GM19324 (cell line): ENCODE results near the gene SAMD4A.

Source experiments
- ATAC-seq: cut with Tn5 transposase; IDR thresholded peaks from one replicate; pipeline ENCODE4 v1.9.1; 2021; ENCODE audit warnings: mild to moderate bottlenecking, moderate library complexity; ENCODE audit not compliant: unreplicated experiment, low FRiP score

SAMD4A gene

DNA sequence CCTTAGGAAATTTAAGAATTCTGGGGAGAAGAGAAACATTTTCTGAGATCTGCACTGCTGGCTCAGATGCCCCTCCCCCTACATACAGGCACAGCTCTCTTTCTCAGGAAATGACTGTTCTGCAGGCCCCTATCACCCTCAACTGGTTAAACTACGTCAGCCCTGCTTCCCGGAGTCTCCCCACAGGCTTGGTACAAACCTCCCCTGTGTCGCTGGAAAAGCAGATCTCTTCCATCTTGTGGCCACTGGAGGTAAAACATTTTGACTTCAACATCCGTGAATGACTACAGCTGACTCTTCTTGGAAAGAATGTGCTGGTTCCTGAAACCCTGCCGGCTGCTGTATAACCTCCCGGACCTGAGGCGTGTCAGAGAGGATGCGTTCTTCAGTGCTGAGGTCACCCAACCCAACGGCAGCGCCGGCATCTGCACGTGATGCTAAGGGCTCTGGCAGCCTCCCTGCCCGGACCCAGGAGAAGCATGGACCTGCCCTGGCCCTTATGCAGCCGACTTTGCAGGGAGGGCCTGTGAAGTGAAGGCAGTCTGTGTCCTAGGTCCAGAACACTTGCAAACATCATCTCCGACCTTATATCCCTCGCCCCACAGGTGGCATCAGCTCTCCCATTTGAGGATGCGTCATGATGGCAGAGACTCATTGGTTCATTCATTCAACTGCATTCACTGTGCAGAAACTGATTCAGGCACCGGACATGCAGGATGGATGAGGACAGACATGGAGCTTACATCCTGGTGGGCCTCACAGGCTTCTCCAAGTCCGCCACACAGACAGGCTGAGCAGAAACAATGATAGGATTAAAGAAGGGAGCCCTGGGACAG lies 206.5 kb downstream of the SAMD4A start:
- ATAC-seq, result peak; percentile 3

DNA sequence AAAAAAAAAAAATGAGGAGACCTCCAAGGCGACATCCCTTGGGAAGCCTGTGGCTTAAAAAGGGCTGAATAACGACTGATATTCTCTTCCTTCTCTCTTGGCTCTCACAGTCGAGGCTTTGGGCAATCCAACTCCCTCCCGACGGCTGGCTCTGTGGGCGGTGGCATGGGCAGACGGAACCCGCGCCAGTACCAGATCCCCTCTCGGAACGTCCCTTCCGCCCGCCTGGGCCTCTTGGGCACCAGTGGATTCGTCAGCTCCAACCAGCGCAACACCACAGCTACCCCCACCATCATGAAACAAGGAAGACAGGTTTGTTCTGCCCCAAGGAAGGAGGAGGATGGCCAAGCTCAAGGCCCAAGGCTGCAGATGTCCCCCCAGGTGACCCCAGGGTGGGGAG lies 207.9 kb downstream of the SAMD4A start:
- no peak for ATAC-seq

DNA sequence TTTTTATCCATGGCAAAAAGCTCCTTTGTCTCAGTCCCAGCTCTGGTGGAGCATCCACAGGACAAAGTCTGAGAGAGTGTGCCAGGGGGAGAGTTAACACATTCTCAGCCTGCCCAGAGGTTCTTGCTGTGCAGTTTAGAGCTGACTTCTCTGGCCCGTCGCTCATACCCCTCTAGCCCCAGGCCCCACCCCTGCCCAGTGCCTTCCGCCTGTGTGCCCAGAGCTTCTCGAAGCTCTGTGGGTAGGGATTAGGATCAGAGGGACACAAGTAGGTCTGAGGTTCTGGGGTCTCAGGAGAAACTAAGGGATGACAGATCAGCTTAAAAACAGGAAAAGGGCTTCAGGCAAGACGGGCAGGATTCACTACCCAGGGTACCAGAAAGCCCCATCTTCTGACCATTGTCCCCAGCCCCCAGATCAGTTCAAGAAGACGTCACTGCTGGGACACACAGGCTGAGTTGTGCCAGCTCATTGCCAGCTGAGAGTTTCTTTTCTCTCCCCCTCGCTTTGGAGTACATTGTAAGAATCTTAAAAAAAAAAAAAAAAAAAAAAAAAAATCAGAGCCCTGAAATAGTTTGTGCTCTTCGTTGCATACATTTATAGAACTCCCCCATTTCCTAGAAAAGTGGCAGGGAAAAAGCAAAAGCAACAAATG lies 208.7 kb downstream of the SAMD4A start:
- ATAC-seq, result no peak

DNA sequence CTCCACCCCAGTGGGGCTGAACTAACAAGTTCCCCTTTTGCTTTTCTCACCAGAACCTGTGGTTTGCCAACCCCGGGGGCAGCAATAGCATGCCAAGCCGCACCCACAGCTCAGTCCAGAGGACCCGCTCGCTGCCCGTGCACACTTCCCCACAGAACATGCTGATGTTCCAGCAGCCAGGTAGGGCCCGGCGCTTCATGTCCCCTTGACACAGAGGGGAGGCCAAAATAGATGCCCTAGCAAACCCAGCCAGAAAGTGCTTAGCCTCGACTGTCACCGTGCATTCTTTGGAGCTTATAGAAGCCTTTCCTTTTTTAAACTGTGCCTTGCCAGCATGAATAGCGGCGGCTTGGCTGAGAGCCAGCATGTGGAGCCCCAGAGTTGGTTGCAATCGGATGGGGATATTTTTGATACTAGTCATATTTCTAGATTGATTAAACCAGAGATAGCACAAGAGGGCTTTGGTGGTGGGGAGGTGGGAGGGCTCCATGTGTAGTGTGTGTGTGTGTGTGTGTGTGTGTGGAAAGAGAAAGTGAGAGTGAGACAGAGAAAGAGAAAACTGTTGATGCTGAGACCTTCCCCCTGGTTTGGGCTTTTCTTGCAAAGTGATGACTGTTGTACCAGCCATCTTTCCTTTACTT lies 209.6 kb downstream of the SAMD4A start:
- ATAC-seq, result no peak

DNA sequence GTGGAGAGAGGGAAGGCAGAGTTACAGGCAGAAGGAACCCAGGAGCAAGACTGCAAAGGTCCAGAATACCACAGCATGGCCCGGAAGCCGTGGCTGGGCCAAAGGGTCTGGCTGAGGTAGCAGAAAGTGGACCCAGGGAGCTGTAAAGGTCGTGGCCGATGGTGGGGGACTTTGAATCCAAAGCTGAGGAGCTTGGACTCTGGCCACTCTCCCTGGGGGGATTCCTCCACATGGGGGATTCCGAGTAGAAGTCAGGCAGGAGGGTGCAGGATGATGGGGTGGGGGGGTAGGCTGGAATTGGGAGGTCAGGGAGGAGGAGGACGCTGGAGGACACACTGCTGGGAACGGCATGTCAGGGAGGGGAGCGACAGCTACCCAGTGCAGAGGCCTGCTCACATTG lies 210.5 kb downstream of the SAMD4A start:
- ATAC-seq, result no peak

DNA sequence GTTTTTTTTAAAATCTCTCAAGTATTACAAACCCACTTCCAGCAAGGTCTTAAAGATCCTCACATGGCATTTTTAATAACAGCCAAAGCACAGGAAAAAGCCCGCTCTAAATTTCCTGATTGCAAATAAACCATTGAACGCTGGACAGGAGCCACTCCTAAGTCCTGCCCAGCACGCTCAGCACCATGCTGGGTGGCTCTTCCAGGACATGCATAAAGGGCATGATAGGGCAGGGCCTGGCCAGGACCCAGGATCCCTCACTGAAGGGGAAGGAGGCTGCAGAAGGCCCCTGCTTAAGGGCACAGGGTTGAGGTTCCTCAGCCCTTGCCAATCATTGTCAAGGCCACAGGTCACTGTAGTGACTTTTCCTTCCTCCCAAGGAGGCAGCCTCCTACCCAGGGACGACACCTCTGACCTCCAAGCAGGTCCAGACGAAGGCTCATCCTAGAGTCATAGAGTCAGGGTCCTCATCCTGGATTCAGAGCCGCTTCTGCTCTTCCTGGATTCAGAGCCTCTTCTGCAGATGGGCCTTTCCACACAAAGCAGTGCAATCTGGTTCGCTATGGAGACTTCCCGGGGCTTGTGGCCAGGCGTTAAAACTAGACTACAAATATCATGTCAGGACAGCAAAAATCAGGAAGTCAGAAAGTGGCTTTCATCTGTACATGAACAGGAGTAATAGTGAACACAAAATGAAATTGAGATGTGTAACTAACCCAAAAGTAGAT lies 211.9 kb downstream of the SAMD4A start:
- no peak for ATAC-seq

DNA sequence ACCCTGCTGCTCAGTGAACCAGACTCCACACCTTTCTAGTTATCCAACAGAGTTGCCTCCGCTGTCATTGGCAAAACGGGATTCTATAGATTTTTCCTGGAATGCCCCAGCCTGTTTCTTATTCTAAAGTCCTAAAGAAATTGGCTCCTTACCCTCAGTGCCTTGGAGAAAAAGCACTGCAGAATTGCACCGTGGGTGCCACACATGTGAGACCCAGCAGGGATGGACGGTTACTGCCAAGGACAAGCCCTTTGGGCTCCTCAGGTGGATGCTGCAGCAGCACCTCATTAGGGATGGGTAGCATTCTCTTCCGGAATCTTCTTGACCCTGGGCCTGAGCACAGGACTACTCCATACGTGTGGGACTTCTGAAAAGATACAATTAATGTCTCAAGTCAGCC lies 214.2 kb downstream of the SAMD4A start:
- ATAC-seq, result no peak

DNA sequence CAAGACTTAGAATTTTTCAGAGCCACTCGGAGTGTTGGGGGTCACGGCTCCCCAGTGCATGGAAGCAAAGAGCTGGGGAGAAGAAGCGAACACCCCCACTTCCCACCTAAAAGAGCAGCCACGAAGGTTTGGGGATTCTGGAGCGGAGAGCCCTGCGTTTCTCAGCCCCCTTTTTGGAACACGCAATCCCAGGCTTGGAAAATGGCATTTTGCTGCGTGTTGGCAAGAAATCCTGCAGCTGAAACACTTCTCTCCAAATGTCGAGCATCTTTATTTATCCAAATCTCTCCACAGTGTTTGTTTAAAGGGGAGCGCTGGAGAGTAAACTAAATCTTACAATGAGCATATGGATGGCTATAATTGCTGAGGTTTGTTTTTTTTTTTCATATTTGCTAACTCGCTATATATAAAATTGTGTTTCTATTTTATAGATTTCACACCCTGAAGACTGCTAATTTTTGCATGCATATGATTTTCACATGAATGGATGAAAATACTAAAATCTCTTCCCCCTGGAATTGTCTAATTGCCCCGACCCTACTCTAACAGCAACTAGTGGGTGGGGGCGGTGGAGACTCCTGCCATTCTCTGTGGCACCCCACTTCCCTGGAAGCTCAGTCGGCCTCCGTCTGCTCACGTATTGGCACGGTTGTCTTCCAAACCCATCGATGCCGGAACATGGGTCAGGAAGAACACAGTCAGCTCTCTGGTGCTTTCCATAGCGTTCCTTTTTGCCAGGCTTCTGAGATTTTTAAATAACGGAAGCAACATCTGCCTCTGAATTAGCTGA lies 215.2 kb downstream of the SAMD4A start:
- ATAC-seq, result no peak

DNA sequence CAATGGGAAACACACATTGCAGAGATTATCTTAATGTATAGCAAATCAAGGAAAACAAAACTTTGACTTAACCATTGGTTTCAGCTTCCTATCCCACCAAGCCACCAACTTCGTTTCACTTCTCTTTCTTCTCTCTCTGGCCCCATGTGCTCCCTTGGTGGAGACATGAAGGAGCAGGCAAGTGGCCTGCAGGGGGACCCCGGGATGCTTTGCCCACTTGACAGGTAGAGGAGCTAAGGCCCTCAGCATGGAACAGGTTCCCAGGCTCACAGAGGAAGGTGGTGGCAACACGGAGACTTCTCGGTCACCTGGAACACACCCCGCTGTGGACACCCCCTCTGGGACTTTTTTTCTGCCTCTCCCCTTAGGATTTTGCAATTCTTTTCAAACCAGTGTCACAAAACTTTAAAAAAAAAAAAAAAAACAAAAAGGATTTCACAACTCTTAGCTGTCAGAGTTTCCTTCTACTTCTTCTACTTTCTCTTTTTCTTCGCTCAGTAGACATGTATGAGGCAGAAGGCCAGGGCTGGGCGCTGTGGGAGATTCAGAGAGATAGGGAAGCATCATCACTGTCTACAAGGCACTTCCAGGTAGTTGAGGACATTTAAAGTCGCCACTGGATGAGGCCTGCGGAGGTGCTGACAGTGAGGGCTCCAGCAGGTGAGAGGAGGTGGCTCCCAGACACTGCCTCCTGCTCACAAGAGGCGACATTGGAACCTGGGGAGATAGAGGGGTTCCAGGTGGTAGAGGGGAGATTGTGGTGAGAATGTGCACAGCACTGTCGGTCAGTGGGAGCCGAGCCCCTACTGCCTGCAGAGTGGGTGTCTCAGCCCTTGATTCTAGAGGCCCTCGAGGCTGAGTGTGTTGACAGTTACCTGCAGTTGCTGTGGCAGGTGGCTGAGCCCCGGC lies 216.1 kb downstream of the SAMD4A start:
- ATAC-seq, result peak; percentile 69

DNA sequence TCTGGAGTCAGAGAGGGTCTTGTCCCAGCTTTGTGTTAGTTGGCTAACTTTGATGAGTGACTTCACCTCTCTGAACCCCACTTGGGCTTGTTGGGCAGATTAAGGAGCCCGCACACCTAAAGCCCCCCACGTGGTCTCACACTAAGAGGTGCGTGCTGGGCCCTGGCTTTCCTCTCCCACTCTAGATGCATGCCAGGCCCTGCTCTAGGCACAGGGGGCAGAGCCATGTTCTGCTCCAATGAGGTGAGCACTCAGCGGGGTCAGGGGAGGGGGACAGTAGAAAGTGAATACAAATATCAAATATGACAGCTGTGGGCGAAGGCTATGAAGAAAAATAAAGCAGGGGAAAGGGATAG lies 216.7 kb downstream of the SAMD4A start:
- no peak for ATAC-seq

DNA sequence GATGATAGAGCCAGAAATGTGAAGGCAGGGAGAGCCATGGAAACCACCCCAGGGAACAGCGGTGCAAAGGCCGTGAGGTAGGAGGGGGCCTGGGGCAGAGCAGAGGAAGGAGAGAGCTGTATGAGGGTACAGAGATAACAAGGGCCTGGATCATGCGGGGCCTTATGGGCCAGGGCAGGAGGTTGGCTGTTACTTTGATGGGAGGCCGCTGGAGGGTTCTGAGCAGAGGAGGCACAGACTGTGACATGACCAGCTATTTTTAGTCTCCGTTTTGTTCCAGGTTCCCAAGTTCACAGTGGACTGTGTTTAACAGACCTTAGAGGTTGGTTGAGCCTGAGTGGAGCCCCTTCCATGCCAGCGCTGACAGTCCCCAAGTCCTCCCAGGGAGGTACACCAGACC lies 217.1 kb downstream of the SAMD4A start:
- no peak for ATAC-seq

DNA sequence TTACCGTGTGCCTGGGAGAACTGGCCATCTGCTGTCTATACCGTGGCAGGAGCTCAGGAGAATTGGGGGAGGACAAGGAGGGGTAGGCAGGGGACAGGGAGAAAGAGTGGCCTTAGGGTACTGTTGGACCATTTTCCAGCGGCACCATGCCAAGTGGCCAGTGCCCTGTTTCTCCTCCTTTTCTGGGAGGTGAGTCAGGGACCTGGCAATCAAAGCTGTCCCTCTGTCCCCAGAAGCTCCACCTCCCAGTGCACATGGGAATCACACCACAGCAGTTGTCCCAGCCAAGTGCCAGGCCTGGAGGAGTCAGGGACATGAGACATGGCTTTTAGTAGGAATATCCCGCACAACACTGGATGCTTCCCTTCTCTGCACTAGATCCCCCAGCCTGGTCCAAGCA lies 217.7 kb downstream of the SAMD4A start:
- ATAC-seq, result no peak

DNA sequence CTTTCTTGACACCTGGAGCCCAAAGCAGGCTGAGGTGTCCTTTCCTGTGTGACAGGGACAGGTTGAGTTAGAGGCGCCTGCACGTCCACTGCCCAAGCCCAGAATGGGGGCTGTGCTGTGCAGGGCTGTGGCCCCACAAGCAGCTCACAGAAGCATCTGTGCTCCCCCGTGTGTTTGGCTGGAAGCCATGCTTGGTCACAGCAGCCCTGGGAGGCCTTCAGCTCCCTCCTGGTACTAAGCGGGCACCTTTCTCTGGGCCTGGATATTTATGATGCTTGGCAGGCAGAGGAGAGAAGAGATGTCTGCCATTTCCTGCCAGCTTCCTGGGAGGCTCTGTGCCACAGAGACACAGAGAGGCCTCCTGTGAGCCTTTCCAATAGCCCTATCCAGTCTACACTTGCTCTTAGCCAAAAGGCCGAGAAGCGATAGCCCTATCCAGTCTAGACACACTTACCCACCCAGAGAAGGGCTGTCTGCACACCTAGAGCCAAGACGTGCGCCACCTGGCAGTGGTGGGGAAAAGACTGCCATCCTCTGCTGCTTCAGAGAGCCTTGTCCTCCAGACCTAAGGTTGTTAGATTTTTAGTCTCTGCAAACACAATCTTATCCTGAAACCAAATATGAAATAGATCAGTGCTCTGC lies 218.3 kb downstream of the SAMD4A start:
- no peak for ATAC-seq

DNA sequence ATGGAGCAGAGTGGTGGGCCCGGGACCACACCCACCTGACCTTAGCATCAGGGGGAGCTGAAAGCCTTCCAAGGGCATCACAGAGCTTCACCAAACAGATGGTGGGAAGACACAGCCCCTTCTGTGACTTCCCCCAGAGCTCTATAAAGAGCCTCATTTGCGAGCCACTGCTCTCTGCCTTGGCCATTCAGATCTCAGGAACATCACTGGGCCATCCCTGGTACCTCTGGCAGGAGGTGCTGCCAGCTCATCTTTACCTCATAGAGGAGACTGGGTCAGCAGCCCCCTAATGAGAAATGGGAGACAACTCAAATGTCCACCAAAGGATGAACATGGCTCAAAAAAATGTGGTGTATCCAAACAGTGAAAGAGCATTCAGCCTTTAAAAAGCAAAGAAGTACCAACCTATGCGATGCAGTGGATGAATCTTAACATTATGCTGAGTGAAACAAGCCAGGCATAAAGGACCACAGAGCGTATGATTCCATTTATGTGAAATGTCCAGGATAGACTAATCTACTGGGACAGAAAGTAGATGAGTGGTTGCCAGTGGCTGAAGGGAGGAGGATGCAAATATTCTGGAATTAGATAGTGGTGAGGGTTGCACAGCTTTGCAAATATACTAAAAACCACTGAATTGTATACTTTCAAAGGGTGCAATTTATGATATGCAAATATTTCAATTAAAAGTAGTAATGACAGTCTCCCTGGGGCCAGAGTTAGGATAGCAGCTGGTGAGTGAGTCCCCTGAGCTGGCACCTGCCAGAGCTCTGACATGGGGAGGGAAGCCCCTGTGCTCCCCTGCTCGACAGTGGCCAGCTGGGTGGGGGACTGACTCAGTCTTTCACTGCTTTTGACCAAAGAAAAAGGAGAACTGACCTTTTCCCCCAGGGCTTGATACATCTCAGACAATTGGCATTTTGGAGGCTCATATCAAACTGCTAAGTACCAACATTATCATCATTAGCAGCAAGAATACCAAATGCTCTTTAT lies 219.1 kb downstream of the SAMD4A start:
- no peak for ATAC-seq

DNA sequence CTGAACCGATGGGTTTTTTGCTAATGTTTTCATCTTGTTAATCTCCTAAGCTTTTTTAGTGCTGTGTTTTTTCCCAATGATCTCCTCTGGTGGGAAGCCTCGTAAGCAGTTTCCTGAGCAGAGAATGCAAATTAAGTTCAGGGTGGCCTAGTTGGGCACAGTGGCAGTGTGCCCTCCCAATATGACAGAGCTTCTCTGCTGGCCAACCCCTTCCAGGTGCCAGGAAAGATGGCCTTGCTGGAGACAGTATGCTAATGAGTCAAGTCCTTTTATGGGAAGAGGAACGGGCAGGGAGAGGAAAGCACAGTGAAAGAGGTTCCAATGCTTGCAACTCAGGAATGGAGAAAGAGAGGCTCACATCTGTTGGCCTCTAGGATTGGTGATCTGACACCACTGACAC lies 219.9 kb downstream of the SAMD4A start:
- ATAC-seq, result no peak

DNA sequence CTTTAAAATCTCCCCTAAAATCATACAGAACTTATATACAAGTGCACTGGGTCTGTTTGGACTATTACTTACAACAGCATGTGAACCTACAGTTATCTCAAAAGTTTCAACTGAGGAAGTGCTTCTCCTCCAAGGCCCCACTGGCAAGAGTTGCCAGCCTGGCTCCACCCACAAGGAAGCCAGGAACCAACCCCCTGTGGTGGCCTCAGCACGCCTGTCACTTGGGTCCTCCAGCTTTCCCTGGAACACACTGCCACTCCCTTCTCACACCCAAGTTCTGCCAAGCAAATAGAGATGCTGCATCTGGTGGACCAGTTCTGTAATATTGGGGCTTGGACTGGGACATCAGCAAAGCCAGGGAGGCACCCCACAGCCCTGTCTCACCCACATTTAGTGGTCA lies 220.3 kb downstream of the SAMD4A start:
- no peak for ATAC-seq

DNA sequence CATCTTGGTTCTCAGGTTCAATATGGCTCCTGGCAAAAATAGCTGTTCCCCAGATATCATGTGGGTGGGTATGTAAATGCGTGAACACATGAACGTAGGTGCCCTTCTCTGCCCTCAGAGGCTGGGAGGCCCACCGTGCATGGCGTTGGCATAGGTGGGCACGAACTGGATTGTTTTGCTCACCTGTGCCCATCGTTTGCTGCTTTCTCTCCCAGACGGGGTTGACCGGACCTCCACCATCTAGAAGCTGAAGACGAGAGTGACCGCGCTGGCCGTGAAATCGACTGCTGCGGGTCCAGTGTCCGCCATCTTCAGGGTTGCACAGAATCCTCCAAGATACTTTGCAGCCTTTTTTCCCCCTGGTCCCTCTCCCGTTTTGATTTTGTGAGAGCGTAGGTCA lies 221.8 kb downstream of the SAMD4A start:
- no peak for ATAC-seq

DNA sequence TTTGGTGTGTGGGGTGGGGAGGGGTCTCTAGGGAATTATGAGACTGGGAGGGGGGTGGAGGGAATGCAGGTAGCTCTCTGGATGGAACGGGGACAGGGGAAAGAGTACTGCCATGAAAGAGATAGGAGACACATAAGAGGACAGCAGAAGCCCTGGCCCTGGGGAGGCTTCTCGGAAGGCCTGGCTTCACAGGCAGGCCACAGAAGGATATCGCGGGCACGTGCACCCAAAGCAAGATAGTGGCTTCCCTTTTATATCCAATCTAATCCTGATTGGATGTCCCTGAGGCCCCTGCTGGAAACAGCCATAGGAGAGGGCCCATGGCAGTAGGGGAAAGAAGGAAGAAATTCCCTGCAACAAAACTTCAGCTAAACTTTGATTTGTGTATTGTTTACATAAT lies 222.2 kb downstream of the SAMD4A start:
- no peak for ATAC-seq
